Choroid plexus epithelial cell (primary cell): ENCODE measurements around the gene FGF3.
A peak's percentile ranks its signal among the peaks of the same experiment; 100 is the strongest.

Source experiments
- DNase-seq: peaks from one replicate; pipeline ENCODE4 v3.0.0-alpha.2; 2010; ENCODE audit warnings: low read depth
- H3K4me3 ChIP-seq: 2 replicates; pipeline ENCODE4 v1.5.1; 2011; ENCODE audit warnings: low read depth, mild to moderate bottlenecking, control low read depth, low read length, moderate library complexity
- TF ChIP-seq, protein P1 (sequence below): conservative IDR thresholded peaks from 2 replicates; pipeline ENCODE4 v1.5.1; 2011; ENCODE audit warnings: low read depth, mild to moderate bottlenecking, control low read depth, inconsistent platforms, low read length, moderate library complexity

FGF3 gene

DNA sequence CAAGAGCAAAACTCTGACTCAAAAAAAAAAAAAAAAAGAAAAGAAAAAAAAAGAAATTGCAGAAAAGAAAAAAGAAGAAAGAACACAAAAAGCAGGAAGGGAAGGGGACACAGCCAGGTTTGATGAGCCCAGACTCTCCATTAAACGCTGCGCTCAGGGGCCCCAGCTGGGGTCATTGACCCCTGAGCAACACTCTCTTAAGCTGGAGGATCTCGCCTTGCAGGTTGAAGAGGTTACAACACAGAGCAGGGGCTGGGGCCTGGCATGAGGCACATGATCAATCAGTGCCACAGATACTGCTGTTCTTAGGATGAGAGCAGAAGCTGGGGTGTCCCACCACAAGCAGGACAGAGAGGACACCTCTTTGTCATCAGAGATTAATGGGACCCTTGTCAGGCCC lies 7.8 kb downstream of the FGF3 start:
- DNase-seq: no peak
- TF ChIP-seq, protein P1, sequence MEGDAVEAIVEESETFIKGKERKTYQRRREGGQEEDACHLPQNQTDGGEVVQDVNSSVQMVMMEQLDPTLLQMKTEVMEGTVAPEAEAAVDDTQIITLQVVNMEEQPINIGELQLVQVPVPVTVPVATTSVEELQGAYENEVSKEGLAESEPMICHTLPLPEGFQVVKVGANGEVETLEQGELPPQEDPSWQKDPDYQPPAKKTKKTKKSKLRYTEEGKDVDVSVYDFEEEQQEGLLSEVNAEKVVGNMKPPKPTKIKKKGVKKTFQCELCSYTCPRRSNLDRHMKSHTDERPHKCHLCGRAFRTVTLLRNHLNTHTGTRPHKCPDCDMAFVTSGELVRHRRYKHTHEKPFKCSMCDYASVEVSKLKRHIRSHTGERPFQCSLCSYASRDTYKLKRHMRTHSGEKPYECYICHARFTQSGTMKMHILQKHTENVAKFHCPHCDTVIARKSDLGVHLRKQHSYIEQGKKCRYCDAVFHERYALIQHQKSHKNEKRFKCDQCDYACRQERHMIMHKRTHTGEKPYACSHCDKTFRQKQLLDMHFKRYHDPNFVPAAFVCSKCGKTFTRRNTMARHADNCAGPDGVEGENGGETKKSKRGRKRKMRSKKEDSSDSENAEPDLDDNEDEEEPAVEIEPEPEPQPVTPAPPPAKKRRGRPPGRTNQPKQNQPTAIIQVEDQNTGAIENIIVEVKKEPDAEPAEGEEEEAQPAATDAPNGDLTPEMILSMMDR: no peak
- H3K4me3 ChIP-seq: no peak overlapping the region

DNA sequence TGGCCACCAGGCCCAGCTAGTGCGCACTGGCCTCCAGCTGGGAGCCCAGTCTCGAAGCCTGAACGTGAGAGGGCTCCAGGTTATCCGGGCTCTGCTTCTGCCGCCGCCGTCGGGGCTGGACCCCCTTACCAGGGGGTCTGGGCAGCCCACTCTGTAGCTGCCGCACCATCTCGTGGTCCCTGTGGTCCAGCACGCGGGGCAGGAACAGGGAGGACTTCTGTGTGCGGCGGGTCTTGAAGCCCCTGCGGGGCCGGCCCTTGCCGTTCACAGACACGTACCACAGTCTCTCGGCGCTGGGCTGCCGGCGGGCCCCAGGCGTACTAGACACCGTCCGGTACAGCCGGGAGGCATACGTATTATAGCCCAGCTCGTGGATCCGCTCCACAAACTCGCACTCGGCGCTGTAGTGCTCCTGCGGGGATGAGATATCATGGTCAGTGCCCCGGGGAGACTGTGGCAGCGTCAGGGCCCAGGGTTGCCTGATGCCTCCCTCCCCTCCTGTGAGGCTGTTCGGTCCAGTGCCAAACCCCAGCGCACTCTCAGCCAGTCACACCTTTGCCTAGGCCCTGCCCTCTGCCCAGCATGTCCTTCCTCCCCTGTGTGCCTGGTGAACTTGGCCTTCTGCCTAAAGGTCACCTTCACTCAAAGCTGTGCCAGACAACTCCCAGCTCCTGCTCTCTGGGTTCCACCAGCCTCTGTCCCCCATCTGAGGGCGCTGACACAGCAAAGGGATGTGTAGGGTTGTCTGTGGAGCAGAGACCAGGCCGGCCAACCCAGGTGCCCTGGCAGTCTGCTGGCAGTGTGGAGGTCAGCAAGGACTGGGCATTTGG lies 8.7 kb downstream of the FGF3 start:
- no peak overlapping the region for H3K4me3 ChIP-seq
- TF ChIP-seq, protein P1: no peak
- DNase-seq: no peak

DNA sequence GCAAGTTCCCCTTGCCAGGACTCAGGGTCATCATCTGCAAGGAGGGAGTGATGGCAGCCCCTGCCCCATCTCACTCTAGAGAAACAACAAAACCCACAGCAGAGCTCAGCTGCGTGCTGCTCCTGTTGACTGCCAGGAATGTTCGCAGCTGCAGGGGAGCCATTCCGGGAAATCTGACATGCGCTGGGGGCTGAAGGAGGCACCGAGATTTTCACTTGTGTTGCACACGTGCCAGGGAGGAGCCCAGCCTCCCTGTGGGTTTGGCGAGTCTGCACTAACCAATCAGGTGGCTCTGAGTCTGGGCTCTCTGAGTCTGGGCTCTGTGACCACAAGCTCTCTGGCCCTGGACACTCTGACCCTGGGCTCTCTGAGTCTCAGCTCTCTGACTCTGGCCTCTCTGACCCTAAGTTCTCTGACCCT lies 10.5 kb downstream of the FGF3 start:
- peak; percentile 67 for DNase-seq
- TF ChIP-seq, protein P1: no peak
- H3K4me3 ChIP-seq: no peak overlapping the region

DNA sequence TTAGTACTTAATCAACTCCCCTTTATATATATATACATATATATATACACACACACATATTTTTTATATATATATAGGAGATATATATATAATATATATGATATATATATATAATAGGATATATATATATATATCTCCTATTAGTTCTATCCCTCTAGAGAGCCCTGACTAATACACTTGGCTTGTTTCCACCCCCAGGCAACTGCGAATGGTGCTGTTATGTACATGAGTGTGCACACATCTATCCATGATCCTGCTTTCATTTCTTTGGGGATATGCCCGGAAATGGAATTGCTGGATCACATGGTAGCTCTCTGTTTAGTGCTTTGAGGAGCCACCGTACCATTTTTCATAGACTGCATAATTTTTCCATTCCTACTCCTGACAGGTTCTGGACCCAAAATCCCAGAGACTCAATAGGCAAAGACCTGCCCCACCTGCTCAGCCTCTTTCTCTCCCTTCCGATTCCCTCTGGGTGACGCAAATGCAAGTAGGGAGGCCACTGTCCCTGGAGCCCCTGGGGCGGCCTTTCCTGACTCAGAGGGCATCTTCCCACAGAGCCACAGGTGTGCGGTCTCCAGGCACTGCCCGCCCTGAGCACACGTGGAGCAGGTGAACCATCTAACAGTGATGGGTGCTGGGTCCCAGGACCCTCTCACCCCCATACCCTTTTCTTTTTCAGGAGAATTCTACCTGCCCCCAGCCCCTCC lies 12.0 kb downstream of the FGF3 start:
- peak; percentile 11 for DNase-seq
- no peak overlapping the region for H3K4me3 ChIP-seq
- TF ChIP-seq, protein P1: no peak

DNA sequence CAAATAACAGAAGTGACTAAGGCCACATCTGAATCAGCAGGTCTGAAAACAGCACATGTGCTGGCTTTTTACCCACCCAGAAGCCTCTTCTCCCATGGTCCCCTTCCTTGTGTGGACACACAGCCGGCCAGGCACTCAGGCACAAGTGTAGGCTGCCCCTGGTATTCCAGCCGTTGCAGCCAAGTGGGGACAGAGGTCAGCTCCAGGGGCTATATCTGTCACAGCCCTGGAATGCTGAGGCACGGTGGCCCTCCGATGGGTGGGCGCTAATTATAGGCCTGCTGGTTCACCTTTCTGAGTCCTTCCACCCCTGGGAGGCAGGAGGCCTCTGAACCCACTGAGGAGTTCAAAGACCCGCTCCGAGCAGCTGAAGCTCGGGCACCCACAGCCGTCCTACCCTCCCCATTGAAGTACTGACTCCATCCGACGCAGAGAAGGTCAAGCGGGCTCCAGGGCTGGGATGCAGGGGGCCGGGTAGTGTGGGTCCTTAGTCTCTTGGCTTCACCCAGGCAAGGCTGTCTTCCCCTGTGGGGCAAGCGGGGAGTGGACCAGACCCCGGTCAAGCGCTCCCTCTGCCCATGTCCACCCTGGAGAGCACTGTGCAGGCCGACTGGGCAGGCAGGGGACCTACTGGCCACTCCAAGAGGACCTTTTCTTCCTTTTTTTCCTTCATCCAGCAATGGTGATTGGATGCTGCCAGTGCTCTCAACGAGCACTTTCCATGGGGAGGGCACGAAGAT lies 14.3 kb downstream of the FGF3 start:
- no peak overlapping the region for H3K4me3 ChIP-seq
- no peak for DNase-seq

DNA sequence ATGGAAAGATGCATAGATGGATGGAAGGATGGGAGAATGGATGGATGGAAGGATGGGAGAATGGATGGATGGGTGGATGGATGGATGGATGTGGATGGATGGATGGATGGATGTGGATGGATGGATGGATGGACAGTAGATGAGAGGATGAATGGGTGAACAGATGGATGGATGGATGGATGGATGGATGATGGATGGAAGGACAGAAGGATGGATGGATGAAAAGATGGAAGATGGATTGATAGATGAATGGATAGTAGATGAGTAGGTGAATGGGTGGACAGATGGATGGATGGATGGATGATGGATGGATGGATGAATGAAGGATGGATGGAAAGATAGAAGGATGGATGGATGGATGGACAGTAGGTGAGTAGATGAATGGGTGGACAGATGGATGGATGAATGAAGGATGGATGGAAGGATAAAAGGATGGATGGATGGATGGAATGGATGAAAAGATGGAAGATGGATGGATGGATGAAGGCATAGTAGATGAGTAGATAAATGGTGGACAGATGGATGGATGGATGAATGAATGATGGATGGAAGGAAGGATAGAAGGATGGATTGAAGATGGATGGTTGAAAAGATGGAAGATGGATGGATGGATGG lies 15.5 kb downstream of the FGF3 start:
- DNase-seq: no peak
- H3K4me3 ChIP-seq: no peak overlapping the region
- TF ChIP-seq, protein P1: no peak

More for the DNA sequence above, 14.3 kb downstream of the FGF3 start:
- TF ChIP-seq, protein P1: no peak
